Naive thymus-derived CD8-positive, alpha-beta T cell (primary cell): Measurements from ENCODE around the gene THSD1. TPM values are rescaled to one million over a fixed set of nuclear protein-coding genes. Genes with fewer than 3 reads are reported as not detected.
"Not testable (repeated sequence)": the region's sequence is repeated elsewhere in the genome, so short reads cannot be mapped to it uniquely, and the experiment has no call there.

Experiments
- ATAC-seq, 2 donors: fragments of 150-1000 bp; cut with Tn5 transposase in 1 of 2; sonication (Bioruptor Pico), chemical (Tn5 transposase) in 1 of 2; 1 replicate in 1 of 2; 2 replicates in 1 of 2; pipeline ENCODE4 v1.10.0; 2021; ENCODE audit warnings: mild to moderate bottlenecking in 2 of 2, moderate library complexity in 2 of 2
- POLR2A ChIA-PET: fragments of 350-600 bp; sonication (Branson Sonifier 250); formaldehyde crosslinking; loops from one replicate; lab custom pipeline; 2021; ENCODE audit warnings: antibody characterized with exemption; lab: Charles Lee
- DNase-seq, 10 donors: peaks; one replicate each; pipeline versions ENCODE4 v3.0.0 to v3.0.0-alpha.2; 2020 to 2022
- H3K27ac Mint-ChIP-seq, 10 donors: one replicate each; pipeline ENCODE4 v1.8.0; 2020 to 2022; ENCODE audit warnings: mild to moderate bottlenecking in 10 of 10, mixed read lengths in 10 of 10, moderate library complexity in 4 of 10, inconsistent platforms in 1 of 10
- H3K27me3 Mint-ChIP-seq, 5 donors: one replicate each; pipeline ENCODE4 v1.8.0; 2021 to 2022; ENCODE audit warnings: mixed read lengths in 5 of 5
- H3K36me3 Mint-ChIP-seq, 3 donors: one replicate each; pipeline ENCODE4 v1.8.0; 2020 to 2022; ENCODE audit warnings: mixed read lengths in 3 of 3, mild to moderate bottlenecking in 2 of 3, inconsistent platforms in 1 of 3
- H3K4me1 Mint-ChIP-seq, 4 donors: one replicate each; pipeline ENCODE4 v1.8.0; 2021 to 2022; ENCODE audit warnings: mixed read lengths in 4 of 4
- H3K4me3 Mint-ChIP-seq, 10 donors: one replicate each; pipeline ENCODE4 v1.8.0; 2020 to 2022; ENCODE audit warnings: mild to moderate bottlenecking in 10 of 10, mixed read lengths in 10 of 10, moderate library complexity in 6 of 10, inconsistent platforms in 1 of 10
- H3K9me3 Mint-ChIP-seq, 9 donors: one replicate each; pipeline ENCODE4 v1.8.0; 2020 to 2022; ENCODE audit warnings: mixed read lengths in 9 of 9, mild to moderate bottlenecking in 3 of 9, inconsistent platforms in 1 of 9, moderate library complexity in 1 of 9
- polyA plus RNA-seq, 3 donors: library from polyadenylated mRNA; unstranded; fragments of 300-500 nt; fragmentation: Illumina TruSeq; gene quantifications; one replicate each; pipeline ENCODE4 v1.2.3, GENCODE V29; 2021
- total RNA-seq, 8 experiments: library from RNA in 2 of 8; stranded (reverse) in 2 of 8; gene quantifications; one replicate each; pipeline ENCODE4 v1.2.3 and lab custom pipeline; 2021 to 2026

The THSD1 gene
- total and polyA plus RNA-seq, 5 experiments from 2014 or later: 0.23 to 1.1 (median 0.60) TPM; not detected in 2

DNA sequence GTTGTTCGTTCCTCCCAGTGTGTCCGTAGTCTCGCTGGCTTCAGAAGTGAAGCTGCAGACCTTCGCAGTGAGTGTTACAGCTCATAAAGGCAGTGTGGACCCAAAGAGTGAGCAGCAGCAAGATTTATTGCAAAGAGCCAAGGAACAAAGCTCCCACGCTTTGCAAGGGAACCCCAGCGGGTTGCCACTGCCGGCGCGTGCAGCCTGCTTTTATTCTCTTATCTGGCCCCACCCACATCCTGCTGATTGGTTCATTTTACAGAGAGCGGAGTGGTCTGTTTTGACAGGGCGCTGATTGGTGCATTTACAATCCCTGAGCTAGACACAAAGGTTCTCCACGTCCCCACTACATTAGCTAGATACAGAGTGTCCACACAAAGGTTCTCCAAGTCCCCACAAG is 1.5 kb upstream of the THSD1 start:
- Mint-ChIP-seq H3K36me3 (peaks cover 0 to 15% (median 1%) of the 10 kb centered on the region in 3 donors), H3K4me3 (peak overlapping the region in 5 of 10 donors; percentile 19 to 65 (median 59)), H3K27ac (peak overlapping the region in 1 of 10 donors; percentile 21), H3K4me1 (peaks cover 6 to 21% (median 20%) of the 10 kb centered on the region in 4 donors), H3K27me3 (peaks cover 3 to 17% (median 8%) of the 10 kb centered on the region in 5 donors)
- DNase-seq, ATAC-seq, POLR2A ChIA-PET, H3K9me3 Mint-ChIP-seq: not testable (repeated sequence)

DNA sequence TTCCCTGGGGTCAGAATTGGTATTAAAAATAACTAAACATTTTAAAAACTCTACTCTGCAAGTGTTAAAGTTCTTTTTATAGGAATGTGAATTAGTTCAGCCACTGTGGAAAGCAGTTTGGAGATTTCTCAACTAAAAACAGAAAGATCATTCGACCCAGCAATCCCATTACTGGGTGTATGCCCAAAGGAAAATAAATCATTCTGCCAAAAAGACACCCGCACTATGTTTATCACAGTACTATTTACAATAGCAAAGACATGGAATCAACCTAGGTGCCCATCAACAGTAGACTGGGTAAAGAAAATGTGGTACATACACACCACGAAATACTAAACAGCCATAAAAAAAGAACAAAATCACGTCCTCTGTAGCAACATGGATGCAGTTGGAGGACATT is 657 bp upstream of the THSD1 start:
- peaks cover 8 to 22% (median 10%) of the 10 kb centered on the region in 5 donors for H3K27me3 Mint-ChIP-seq
- H3K4me3 Mint-ChIP-seq: peak overlapping the region; percentile 20 to 83 (median 67)
- ATAC-seq: no peak
- peaks cover 6 to 21% (median 20%) of the 10 kb centered on the region in 4 donors for H3K4me1 Mint-ChIP-seq
- no peak for DNase-seq
- peak overlapping the region in 2 of 10 donors; percentile 8 to 24 for H3K27ac Mint-ChIP-seq
- H3K36me3 Mint-ChIP-seq: peaks cover 0 to 11% (median 1%) of the 10 kb centered on the region in 3 donors
- H3K9me3 Mint-ChIP-seq: no peaks in the 10 kb centered on the region
- POLR2A ChIA-PET: no interaction called here

DNA sequence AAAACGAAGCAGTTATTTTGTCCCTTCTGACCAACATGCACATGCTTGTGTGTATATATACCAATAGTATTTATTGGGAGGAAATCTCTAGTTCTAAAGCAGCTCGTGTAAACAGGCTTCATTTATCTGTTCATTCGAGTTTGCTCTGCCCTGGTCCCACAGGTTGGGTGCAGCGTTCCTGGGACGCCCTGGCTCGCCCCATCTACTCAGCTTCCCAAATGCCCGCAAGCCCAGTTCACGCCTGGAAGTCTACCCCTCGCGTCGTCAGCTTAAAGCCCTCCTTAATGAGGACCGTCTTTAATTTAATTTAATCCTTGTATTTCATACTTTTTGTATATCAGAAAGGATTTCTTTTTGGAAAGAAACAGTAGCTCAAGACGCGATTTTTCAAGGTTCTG is 604 bp downstream of the THSD1 start:
- Mint-ChIP-seq H3K9me3 (no peaks in the 10 kb centered on the region), H3K27ac (peak overlapping the region in 3 of 10 donors; percentile 14 to 58 (median 33)), H3K4me1 (peaks cover 6 to 21% (median 20%) of the 10 kb centered on the region in 4 donors), H3K4me3 (peak overlapping the region; percentile 49 to 87 (median 80)), H3K27me3 (peaks cover 10 to 24% (median 10%) of the 10 kb centered on the region in 5 donors), H3K36me3 (peaks cover 0 to 5% (median 0%) of the 10 kb centered on the region in 3 donors)
- DNase-seq (no peak), ATAC-seq (peak; percentile 15 to 22)
- POLR2A ChIA-PET: no interaction called here

DNA sequence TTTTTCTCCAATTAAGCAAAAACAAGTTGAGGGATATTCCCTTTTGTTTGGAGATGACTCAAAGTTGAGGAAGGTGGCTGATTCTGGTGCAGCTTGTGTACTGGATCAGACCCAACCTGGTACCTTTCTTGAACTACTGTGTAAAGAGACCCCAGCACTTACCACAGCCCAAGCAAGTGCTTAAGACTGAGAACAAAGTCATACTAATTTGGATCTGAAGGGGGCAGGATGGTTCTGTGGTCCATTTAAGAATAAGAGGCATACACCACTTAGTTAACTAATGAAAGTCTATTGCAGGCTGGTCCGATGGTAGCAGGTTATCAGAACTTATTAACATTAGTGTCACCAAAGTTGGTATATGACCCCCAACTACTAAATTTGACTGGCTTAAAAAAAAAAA is 6.3 kb downstream of the THSD1 start:
- Mint-ChIP-seq H3K27ac (no peak overlapping the region), H3K36me3 (no peaks in the 10 kb centered on the region), H3K27me3 (peaks cover 21 to 34% (median 23%) of the 10 kb centered on the region in 5 donors), H3K9me3 (no peaks in the 10 kb centered on the region), H3K4me3 (no peak overlapping the region), H3K4me1 (peaks cover 2 to 10% (median 8%) of the 10 kb centered on the region in 4 donors)
- ATAC-seq (peak in 1 of 2 donors; percentile 52), DNase-seq (no peak)
- POLR2A ChIA-PET: no interaction called here

DNA sequence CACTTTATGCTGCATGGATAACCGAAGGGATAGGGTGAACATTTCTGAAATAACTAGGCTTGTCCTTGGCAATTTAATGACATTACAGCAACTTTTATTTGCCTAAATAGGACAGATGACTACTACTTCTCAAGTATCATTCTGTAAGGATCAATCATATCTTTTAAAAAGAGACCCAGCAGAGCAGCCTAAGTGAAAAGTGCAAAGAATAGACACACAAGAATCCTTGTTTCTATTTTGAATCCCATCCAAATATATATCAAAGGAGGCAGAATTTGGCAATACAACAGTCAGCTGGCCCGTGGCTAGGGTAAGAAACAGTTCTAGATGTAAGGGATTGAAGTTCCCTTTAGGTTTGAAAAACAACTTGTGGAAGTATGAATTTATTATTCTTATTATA is 6.9 kb downstream of the THSD1 start:
- Mint-ChIP-seq H3K27me3 (peaks cover 17 to 39% (median 25%) of the 10 kb centered on the region in 5 donors), H3K4me3 (no peak overlapping the region), H3K36me3 (no peaks in the 10 kb centered on the region), H3K27ac (no peak overlapping the region), H3K9me3 (no peaks in the 10 kb centered on the region), H3K4me1 (peaks cover 0 to 3% (median under 1%) of the 10 kb centered on the region in 4 donors)
- POLR2A ChIA-PET: no interaction called here
- ATAC-seq: no peak
- no peak for DNase-seq

DNA sequence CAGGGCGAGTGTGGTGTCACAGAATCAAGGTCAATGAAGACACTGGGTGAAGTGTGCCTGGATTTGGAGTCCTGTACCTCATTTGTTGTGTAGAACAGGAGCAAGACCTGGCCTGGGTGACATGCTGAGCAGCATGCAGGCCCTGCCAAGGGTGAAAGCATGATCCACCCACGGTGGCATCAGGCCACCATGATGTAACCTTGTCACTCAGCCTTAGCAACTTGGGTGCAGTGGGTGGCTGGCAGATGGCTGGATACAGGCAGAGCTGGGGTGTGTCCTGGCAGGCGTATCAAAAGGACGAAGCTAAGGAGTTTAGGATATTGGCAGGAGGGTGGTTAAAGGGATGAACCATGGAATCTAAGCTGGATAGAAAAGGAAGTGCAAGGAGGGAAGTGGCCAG is 10.3 kb downstream of the THSD1 start:
- Mint-ChIP-seq H3K4me3 (no peak overlapping the region), H3K36me3 (no peaks in the 10 kb centered on the region), H3K9me3 (no peaks in the 10 kb centered on the region), H3K4me1 (no peaks in the 10 kb centered on the region), H3K27me3 (peaks cover 2 to 20% (median 17%) of the 10 kb centered on the region in 5 donors), H3K27ac (peak overlapping the region in 1 of 10 donors; percentile 16)
- POLR2A ChIA-PET: no interaction called here
- ATAC-seq (no peak), DNase-seq (no peak)

DNA sequence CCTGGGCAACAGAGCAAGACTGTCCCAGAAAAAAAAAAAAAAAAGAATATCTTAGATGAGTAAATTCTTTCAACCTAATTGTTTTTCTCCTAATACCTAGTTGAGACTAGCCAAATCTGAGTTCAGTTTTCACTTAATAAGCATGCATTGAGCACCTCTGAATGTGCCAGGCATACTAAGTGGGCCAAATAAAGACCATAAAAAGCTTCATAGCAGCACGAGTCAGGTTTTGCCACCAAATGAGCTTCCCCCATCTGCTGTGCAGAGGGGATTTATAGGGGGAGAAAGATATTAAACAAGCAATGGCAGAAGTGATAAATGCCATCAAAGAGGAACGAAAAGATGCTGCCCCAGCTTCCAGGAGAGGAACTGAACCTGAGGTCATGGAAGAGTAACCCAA is 11.4 kb downstream of the THSD1 start:
- H3K36me3 Mint-ChIP-seq: no peaks in the 10 kb centered on the region
- no peaks in the 10 kb centered on the region for H3K4me1 Mint-ChIP-seq
- H3K4me3 Mint-ChIP-seq: no peak overlapping the region
- no peak for DNase-seq
- POLR2A ChIA-PET: no interaction called here
- H3K27me3 Mint-ChIP-seq: peaks cover 0 to 20% (median 15%) of the 10 kb centered on the region in 5 donors
- ATAC-seq: no peak
- H3K9me3 Mint-ChIP-seq: no peaks in the 10 kb centered on the region
- H3K27ac Mint-ChIP-seq: no peak overlapping the region

DNA sequence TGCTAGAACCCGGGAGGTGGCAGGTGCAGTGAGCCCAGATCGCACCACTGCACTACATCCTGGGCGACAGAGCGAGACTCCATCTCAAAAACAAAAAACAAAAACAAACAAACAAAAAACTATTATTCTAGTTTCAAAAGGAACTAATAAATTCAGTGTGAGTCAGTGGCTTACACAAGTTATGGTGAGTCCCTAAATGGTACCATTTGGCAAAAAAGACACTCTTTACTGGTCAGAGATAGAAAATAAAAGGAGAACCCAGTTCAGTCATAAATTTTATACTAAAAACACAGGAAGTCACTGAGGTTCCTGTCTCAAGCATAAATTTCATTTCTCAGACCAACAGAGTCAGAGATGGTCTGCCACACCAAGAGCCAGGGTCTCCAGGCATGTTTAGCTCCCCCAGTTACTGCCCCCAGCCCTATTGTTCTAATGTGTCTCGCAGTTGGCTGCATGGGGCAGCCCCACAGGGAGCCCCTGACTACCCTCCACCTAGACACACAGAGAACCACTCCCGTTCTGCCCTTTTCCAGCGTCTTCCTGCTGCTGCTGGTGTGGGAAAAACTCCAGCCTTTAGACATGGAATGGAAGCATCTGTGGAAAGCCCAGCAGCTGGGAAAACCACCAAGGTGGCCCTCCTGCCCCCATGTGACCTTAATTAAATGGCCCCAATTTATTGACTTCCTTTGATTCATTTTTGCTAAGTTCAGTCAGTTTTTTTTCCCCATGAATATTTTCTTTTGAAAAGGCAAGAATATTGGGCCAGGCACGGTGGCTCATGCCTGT is 12.2 kb downstream of the THSD1 start:
- Mint-ChIP-seq H3K4me1 (no peaks in the 10 kb centered on the region), H3K9me3 (no peaks in the 10 kb centered on the region)

DNA sequence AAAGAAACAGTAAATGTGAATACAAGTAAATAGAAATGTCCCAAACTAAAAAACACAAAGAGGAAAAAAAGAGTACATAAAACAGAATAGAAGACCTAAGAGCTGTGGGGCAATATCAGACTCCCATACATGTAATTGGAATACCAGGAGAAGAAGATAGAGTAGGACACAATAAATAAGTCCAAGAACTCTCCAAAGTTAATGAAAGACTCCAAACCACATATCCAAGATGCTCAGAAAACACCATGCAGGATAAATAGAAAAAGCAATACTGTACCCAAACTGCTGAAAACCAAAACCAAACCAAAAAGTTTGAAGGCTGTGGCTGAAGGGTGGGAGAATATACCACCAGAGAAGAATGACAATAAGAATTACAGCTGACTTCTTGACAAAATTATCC is 18.3 kb downstream of the THSD1 start:
- Mint-ChIP-seq H3K36me3 (no peaks in the 10 kb centered on the region), H3K27me3 (no peaks in the 10 kb centered on the region), H3K9me3 (no peaks in the 10 kb centered on the region), H3K27ac (no peak overlapping the region), H3K4me1 (no peaks in the 10 kb centered on the region), H3K4me3 (no peak overlapping the region)
- DNase-seq (no peak), ATAC-seq (no peak)
- POLR2A ChIA-PET: no interaction called here

More for the DNA sequence above, 12.2 kb downstream of the THSD1 start:
- Mint-ChIP-seq H3K27ac (no peak overlapping the region), H3K27me3 (peaks cover 0 to 20% (median 15%) of the 10 kb centered on the region in 5 donors), H3K4me3 (no peak overlapping the region), H3K36me3 (no peaks in the 10 kb centered on the region)
- DNase-seq: no peak
- ATAC-seq: no peak
- POLR2A ChIA-PET: no interaction called here

DNA sequence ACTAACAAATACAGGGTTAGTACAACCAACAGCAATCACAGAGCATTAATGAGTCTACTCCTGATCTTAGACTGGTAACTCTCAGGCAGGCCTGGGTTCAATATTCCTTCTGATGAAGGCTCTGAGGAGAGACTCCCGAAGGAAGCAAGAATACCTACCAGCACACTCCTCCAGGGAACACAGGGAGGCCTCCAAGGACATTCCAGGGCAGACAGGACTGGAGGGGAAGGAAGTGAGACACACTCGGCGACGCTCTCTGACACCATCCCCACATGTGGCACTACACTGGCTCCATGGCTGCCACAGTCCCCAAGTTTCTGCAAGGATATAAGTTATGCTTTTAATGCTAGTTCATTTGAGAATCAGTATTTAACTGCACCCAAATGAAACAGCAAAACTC is 20.1 kb downstream of the THSD1 start:
- Mint-ChIP-seq H3K27me3 (no peaks in the 10 kb centered on the region), H3K9me3 (no peaks in the 10 kb centered on the region), H3K27ac (no peak overlapping the region), H3K4me3 (no peak overlapping the region), H3K4me1 (no peaks in the 10 kb centered on the region), H3K36me3 (no peaks in the 10 kb centered on the region)
- POLR2A ChIA-PET: no interaction called here
- ATAC-seq (no peak), DNase-seq (no peak)

DNA sequence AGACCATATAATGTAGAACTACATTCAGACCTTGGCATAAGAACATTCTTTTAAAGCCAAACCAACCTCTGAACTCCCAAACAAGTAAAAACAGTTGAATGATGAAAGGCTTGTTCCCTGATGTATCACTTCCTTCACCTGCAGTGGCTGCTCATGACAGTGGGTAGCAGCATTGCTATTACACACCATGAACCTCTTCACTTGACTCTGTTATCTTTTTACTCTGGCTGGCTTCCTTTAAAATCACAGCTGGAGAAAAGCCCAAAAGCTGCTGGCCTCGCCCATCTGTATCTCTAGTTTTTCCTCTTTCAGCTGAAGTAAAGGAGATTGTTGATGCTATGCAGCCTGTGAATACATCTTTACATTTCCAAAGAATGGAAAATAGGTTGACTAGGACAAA is 22.6 kb downstream of the THSD1 start:
- Mint-ChIP-seq H3K36me3 (peaks cover 0 to 2% (median 0%) of the 10 kb centered on the region in 3 donors), H3K4me1 (no peaks in the 10 kb centered on the region), H3K9me3 (no peaks in the 10 kb centered on the region), H3K27ac (no peak overlapping the region), H3K4me3 (no peak overlapping the region), H3K27me3 (no peaks in the 10 kb centered on the region)
- POLR2A ChIA-PET: no interaction called here
- no peak for ATAC-seq
- no peak for DNase-seq

DNA sequence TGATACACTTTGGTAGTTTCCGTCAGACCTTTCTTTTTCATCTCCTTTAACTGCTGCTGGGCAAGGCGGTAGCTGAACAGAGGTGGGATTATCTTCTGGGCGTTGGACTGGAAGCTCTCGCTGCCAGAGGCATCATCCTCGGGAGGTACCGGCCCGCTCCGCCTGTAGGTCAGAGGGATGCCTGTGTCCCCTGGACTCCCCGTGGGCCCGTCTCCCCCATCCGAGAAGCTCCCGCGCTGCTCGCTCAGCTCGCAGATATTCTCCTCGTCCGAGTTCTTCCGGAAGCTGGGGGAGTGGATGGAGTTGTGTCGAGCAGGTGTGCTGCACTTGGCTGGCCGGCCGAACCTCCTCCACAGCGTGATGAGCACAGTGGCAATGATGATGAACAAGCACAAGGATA is 27.7 kb downstream of the THSD1 start:
- H3K27me3 Mint-ChIP-seq: no peaks in the 10 kb centered on the region
- peaks cover 0 to 2% (median 0%) of the 10 kb centered on the region in 3 donors for H3K36me3 Mint-ChIP-seq
- H3K9me3 Mint-ChIP-seq: no peaks in the 10 kb centered on the region
- POLR2A ChIA-PET: no interaction called here
- H3K4me1 Mint-ChIP-seq: no peaks in the 10 kb centered on the region
- ATAC-seq (no peak), DNase-seq (no peak)
- no peak overlapping the region for H3K4me3 Mint-ChIP-seq
- no peak overlapping the region for H3K27ac Mint-ChIP-seq

DNA sequence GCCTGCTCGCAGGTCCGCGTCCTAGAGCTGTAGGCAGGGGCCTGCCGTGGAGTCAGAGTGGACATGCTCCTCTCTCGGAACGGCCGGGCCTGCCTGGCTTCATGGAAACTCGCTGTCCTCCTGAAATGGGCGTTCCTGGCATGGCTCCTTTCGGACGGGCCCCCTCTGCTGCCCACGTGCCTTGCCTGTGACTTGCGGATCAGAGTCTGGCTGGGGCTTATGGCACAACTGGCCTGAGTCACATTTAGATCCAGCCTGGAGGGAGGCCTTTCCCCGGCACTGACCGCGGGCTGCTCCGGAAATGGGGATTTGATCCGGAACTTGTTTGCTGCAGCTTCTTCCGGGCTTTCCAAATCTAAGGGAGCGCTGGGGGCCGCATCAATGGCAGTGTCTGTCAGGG is 28.1 kb downstream of the THSD1 start:
- H3K27ac Mint-ChIP-seq: no peak overlapping the region
- POLR2A ChIA-PET: no interaction called here
- no peaks in the 10 kb centered on the region for H3K4me1 Mint-ChIP-seq
- no peaks in the 10 kb centered on the region for H3K27me3 Mint-ChIP-seq
- ATAC-seq: no peak
- no peak overlapping the region for H3K4me3 Mint-ChIP-seq
- H3K9me3 Mint-ChIP-seq: no peaks in the 10 kb centered on the region
- H3K36me3 Mint-ChIP-seq: peaks cover 0 to 2% (median 0%) of the 10 kb centered on the region in 3 donors
- DNase-seq: no peak
